Choroid plexus epithelial cell (primary cell): Measurements from ENCODE around the gene RICTOR.

Experiments used
- DNase-seq: peaks from one replicate; pipeline ENCODE4 v3.0.0-alpha.2; 2010; ENCODE audit warnings: low read depth
- H3K4me3 ChIP-seq: 2 replicates; pipeline ENCODE4 v1.5.1; 2011; ENCODE audit warnings: low read depth, mild to moderate bottlenecking, control low read depth, low read length, moderate library complexity
- TF ChIP-seq, protein P1 (sequence below): conservative IDR thresholded peaks from 2 replicates; pipeline ENCODE4 v1.5.1; 2011; ENCODE audit warnings: low read depth, mild to moderate bottlenecking, control low read depth, inconsistent platforms, low read length, moderate library complexity

The RICTOR gene

DNA sequence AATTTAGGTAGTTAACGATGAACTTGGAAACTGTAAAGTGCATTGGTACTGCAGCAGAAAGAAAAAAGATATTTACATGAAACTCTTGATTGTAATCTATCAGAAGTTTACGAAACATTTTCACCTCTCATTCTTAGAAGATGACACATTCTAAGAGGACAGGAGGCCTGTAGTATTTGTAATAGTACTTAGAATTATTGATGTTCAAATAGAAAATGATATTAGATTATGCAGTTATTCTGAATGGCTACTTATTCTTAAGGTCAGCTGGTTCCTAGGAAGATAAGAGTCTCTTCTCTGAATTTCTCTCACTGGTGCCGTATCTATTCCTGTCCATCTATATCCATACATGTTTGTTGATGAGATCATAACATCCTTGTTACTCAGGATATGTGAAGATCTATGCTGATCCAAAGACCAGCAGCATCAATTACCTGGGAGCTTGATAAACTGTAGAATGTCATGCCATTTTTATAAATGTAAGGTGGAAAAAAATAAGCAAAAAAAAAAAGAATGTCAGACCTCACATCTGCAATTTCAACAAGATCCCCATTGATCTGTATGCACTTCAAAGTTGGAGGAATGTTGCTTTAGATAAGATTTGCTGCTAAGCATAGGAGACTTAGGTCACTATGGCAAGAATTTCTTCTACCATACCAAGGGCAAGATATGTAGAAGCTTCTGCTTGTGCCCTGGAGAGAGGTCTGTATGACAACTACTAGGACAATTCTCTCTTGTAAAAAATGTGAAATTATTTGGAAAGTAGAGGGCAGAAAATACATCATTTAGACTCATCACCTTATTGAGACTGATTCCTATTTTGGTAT lies 42.4 kb upstream of the RICTOR start:
- no peak for DNase-seq
- TF ChIP-seq, protein P1, sequence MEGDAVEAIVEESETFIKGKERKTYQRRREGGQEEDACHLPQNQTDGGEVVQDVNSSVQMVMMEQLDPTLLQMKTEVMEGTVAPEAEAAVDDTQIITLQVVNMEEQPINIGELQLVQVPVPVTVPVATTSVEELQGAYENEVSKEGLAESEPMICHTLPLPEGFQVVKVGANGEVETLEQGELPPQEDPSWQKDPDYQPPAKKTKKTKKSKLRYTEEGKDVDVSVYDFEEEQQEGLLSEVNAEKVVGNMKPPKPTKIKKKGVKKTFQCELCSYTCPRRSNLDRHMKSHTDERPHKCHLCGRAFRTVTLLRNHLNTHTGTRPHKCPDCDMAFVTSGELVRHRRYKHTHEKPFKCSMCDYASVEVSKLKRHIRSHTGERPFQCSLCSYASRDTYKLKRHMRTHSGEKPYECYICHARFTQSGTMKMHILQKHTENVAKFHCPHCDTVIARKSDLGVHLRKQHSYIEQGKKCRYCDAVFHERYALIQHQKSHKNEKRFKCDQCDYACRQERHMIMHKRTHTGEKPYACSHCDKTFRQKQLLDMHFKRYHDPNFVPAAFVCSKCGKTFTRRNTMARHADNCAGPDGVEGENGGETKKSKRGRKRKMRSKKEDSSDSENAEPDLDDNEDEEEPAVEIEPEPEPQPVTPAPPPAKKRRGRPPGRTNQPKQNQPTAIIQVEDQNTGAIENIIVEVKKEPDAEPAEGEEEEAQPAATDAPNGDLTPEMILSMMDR: no peak
- H3K4me3 ChIP-seq: no peak overlapping the region

DNA sequence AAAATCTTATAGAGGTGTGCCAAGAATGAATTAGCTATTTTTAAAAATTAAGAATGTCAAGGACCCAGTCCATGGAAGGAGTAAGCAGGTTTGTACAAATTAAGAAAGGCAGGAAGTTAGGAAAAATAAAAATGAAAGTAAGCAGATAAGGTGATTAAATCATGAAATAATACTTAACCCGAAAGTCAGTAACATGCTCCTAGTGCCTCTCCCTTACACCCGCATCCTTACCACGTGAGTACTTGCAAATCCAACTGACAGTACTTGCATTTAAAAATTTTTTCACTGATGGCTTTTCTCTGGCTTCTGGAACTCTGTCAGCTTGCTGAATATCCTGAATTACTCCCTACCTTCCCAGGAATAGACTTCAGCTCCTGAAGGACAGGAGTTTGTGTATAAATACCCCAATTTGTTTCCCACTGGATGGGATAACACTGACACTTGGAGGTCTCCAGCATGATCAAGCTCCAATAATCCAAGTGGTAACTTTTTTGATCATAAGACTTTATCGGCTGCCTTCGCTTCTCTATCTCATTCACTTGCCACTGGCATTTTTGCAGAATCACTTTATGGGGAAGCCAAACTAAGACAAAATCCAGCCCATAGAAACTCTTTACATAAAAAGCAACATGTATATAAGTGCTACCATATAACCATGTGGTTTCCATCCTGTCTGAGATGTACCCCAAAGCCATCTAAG lies 41.6 kb upstream of the RICTOR start:
- no peak for DNase-seq
- TF ChIP-seq, protein P1: no peak
- H3K4me3 ChIP-seq: no peak overlapping the region

DNA sequence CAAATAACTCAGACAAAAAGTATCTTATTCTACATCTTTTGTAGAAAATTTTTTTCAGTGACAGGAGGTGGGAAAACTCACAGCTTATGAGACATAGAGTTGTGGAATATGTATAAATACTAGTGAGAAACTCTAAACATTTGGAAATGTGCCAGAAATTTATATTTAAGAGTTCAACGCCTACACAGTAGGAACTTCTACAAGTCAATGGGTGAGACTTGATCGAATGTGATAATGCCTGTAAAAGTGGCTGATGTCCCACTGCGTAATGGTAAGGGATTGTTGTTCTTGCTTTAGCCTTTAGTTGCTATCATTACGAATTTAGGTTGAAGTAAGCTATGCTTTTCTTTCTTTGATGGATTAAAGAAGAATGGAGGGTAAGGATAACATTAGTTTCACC lies 40.0 kb upstream of the RICTOR start:
- H3K4me3 ChIP-seq: no peak overlapping the region
- TF ChIP-seq, protein P1: no peak
- no peak for DNase-seq

DNA sequence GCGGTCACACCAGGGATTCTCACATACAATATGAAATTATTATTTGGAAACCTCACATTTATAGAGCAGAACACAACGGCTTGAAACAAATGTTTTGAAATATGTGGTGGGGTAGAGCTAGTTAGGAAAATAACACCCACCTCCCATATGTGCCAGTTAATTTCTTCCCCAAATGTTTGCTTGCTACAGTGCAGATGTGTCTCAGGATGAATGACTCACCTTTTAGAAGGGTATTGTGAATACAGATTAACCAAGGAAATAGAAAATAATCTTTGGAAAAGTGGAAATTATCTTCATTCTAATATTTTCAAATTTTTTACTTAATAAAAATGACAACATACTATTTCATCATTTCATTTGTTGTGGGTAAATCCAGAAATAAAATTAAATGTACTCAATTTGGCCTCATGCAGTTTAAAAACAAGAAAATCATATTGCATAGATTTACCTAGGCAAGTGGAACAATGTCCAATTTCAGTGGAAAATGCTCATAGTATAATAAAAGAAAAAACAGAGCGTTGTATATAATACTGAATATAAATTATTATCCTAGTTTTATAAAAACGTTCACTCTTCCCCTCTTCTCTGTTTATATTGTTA lies 39.3 kb upstream of the RICTOR start:
- no peak overlapping the region for H3K4me3 ChIP-seq
- TF ChIP-seq, protein P1: no peak
- DNase-seq: no peak

DNA sequence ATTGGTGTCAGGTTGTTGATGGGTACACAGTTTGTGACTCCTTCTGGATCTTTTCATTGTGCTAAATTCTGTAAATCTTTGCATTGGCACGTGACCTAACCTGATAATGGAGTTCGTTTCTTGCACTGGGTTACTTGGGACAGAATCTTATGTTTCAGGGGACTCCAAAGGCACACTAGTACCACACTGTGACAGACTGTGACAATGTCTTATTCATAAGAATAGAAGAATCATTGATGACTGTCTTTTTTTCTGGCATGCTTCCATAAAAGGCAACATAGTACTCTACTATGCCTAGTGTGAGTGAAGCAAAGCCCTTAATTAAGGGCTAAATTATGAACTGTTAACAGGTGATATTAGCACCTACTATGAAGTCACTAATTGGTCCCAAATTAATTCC lies 35.4 kb upstream of the RICTOR start:
- TF ChIP-seq, protein P1: no peak
- DNase-seq: no peak
- no peak overlapping the region for H3K4me3 ChIP-seq

DNA sequence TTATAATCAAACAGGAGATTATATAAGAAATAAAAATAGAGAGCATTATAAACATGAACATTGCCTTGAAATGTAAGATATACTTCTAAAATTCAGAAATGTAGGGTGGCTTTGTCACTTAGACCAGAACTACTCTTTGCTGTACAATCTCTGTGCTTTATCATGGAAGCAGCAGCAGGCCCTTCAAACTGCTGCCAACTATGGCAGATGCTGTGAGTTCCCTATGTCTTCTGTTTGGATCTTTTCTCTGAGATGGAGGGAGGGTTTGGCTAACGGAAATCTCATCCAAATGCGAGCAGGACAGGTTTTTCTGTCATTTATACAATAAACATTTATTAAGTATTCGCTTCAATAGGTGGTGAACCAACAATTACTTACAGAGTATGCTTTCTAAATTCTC lies 34.8 kb upstream of the RICTOR start:
- DNase-seq: no peak
- TF ChIP-seq, protein P1: no peak
- no peak overlapping the region for H3K4me3 ChIP-seq
